ENCODE data around the gene LUZP1.

GRCh38 chr1:23177031-23177430 is 8.4 kb upstream of the LUZP1 start:
- TF ChIP-seq EZH2 (IDR thresholded peaks at IDR 0.05; ENCODE audit: borderline replicate concordance) (no peak), CTCF (IDR thresholded peaks at IDR 0.05; ENCODE audit: poor library complexity) (no peak)
